HG03565 (cell line): ENCODE data around the gene C3orf49.
A peak's percentile ranks its signal among the peaks of the same experiment; 100 is the strongest.

Source experiments
- ATAC-seq: cut with Tn5 transposase; IDR thresholded peaks from one replicate; pipeline ENCODE4 v1.9.1; 2021; ENCODE audit warnings: mild to moderate bottlenecking, moderate library complexity; ENCODE audit not compliant: unreplicated experiment

The C3orf49 gene

DNA sequence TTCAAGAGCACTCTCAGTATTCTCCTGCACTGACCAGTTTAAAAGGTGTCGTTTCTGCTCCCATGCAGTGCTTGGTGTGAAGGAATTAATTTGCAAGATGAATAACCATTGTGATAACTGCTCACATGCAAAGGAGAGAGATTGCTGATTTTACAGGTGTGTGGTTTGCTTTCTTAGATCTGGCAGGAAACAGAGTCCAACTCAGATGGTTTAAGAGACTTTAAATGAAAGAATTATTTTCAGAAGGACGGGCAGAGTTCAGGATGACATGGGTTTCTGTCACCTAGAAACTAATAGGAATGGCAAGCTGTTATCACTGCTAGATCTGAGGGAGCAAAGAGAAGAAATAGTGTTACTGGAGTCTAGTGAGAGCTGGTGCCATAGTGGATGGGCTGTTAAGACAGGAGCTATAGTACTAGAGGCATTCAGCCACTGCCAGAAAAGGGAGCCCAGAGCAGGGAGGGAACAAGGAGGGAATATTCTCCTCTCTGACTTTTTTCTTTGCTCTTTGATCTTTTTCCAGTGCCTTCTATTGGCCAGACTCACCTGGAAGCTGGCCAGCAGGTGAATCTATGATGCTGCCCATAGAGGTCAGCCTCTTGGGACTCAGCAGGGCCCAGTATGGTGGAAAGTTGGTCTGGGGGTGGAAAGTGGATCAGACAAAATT, 59.4 kb downstream of the C3orf49 start:
- ATAC-seq, result no peak

DNA sequence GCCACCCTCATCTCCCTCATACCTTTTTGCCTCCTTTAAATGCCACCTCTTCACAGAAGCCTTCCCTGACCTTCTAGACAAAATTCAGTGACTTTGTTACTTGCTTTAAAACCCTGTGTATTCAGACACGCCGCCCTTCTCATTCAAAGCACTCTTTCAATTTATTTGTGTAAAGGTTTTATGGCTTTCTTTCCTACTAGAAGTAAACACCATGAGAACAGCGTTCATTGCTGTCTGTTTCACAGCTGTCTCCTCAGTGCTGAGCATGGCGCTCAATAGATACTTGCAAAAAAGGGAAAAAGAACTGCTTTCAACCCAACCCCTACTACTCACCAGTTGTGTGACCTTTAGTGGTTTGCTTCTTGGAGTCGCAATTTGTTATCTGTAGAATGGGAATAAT, 61.6 kb downstream of the C3orf49 start:
- no peak for ATAC-seq

DNA sequence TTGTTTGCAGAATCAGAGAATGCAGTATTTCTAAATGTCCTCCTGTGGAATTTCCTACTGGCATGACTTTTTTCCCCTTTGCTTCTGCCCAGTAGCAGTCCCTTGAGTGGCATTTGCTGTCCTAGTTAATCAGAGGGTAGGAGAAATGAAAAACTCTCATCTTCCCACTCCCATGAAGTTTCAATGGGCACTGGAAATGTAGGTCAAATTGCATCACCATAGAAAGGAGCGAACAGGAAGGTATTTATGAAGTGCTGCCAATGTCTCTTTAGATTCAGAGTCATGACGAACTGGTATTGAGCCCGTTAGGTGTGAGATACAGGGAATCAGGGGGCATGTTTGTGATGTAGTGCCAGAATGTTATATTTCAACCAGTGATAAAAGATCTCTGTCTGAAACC, 67.8 kb downstream of the C3orf49 start:
- no peak for ATAC-seq

DNA sequence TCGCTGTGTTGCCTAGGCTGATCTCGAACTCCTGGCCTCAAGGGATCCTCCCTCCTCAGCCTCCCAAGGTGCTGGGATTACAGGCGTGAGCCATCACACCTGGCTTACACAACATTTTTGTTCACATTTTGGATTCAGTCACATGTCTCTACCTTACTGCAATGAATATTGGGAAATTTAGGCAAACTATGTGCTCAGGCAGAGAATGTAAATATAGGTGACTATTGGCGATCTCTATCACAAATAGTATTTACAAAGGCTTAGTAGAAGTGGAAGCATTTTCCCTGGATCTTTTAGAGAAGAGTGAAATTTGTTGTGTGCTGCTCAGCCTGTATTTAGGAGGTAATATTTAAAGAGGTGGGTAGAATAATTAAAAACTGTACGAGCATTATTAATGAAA, 72.4 kb downstream of the C3orf49 start:
- ATAC-seq, result no peak

DNA sequence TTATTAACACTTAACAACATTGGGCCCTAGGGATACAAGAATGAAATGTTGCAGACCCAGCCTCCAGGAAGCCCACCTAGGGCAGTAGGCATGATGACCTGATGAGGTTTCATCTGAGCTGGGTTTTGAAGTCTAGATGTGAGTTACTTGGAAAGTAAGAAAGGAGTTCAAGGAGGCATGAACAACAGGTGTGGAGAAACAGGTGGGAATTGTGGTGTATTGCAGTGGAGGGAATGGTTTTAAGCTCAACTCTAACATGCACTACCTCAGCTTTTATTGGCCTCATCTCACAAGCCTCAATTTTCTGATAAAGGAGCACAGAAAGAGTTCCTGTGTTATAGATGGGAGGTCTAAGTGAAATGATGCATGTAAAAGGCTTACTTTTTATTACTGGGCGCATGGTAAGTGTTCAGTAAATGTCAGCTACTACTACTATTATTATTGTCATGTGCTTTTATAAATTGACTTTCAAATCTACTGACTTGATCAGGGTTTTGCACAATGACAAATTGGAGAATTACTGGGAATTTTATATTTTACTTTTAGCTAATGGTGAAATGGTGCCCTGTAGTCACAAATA, 73.8 kb downstream of the C3orf49 start:
- ATAC-seq, result no peak

DNA sequence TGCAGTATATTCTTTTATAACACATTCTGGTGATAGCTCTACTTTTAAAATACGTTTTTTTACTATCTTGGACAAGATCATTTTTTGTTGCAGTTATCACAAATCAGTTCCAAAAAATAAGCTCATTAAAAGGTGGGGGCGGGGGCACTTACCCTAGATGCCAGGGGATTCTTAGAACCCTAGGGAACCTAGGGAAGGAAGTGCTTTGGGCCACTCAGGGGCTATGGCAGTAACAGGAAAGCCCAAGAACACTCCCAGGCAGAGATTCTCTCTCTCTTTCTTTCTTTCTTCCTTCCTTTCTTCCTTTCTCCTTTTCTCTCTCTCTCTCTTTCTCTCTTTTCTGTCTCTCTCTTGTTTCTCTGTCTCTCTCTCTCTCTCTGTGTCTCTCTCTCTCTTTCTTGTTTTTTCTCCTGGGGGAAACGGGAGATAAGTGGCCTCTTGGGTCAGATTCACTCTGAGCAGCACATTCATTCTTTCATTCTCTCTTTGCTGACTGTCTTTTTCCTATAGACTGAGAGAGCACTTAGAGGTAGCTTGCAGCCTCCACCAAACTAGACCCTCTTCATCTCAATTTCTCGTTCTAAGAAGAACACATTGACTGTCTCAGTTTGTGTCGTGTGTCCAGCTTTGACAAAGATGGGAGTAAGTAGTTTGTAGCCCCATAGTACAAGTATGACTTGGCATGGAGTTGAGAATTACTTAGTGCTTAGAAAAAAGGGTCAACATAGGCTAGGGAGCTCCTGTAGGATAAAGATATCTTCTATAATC, 76.5 kb downstream of the C3orf49 start:
- no peak for ATAC-seq

DNA sequence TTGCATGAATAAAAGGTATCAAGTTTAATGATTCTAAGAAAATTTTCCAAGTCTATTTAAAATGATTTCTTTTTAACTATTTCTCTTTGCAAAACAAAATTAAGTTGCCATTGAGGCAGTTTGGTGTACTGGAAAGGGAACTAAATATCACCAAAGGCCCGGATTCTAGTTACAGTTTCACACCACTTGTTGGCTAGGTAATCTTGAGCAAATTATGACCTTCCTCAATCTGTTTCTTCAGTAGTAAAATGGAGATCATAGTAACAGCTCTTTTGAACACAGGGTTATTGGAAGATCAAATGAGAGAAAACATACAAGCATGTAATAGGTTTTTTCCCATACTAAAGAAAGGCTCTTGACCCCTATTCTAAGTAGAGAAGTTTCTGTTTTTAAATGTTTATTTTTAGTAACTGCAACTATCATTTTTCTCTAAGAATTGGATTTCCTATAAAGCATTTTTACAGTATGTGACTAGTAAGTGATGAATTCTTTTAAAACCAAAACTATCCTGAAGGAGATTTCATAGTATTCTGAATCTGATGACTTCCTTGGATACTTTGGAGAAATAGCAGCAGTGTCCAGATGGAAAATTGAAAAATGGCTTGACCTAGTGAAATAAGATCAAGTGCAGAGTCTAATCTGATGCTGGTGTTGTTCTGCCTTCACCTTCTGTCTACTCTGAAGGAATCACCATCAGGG, 77.4 kb downstream of the C3orf49 start:
- peak; percentile 58 for ATAC-seq
